Activated CD8-positive, alpha-beta T cell treated with anti-CD3 and anti-CD28 coated beads for 36 hours (primary cell): Measurements from ENCODE around the gene KANK2. TPM values are rescaled to one million over a fixed set of nuclear protein-coding genes. Genes with fewer than 3 reads are reported as not detected.

ENCODE experiments used
- ATAC-seq: fragments of 200-7000 bp; cut with Tn5 transposase; one replicate; pipeline ENCODE4 v1.10.0; 2021; ENCODE audit warnings: mild to moderate bottlenecking, moderate library complexity
- CTCF ChIA-PET: fragments of 350-600 bp; sonication (Branson Sonifier 250); formaldehyde crosslinking; loops from one replicate; lab custom pipeline; 2021; ENCODE audit warnings: antibody characterized with exemption; lab: Charles Lee
- POLR2A ChIA-PET: fragments of 350-600 bp; sonication (Branson Sonifier 250); formaldehyde crosslinking; loops from one replicate; lab custom pipeline; 2021; ENCODE audit warnings: antibody characterized with exemption; lab: Charles Lee
- DNase-seq: peaks from one replicate; pipeline ENCODE4 v3.0.0-alpha.2; 2020
- H3K27ac Mint-ChIP-seq: one replicate; pipeline ENCODE4 v1.8.0; 2021; ENCODE audit warnings: mild to moderate bottlenecking, mixed read lengths
- H3K27me3 Mint-ChIP-seq: one replicate; pipeline ENCODE4 v1.8.0; 2021; ENCODE audit warnings: mixed read lengths
- H3K36me3 Mint-ChIP-seq: one replicate; pipeline ENCODE4 v1.8.0; 2021; ENCODE audit warnings: low read depth, mixed read lengths
- H3K4me1 Mint-ChIP-seq: one replicate; pipeline ENCODE4 v1.8.0; 2021; ENCODE audit warnings: low read depth, mixed read lengths
- H3K4me3 Mint-ChIP-seq: one replicate; pipeline ENCODE4 v1.8.0; 2021; ENCODE audit warnings: mild to moderate bottlenecking, moderate library complexity, mixed read lengths
- H3K9me3 Mint-ChIP-seq: one replicate; pipeline ENCODE4 v1.8.0; 2021; ENCODE audit warnings: mixed read lengths
- CTCF ChIP-seq: fragments of 200-600 bp; IDR thresholded peaks from one replicate; pipeline ENCODE4 v1.8.0; 2022; ENCODE audit warnings: antibody characterized with exemption, mild to moderate bottlenecking
- intact Hi-C: fragments of 100-400 bp; cut with micrococcal nuclease; formaldehyde crosslinking; loops from one replicate; pipeline ENCODE4 v1.10.0; 2022
- total RNA-seq, 2 experiments: library from RNA; stranded (reverse); gene quantifications; one replicate each; pipeline ENCODE4 v1.2.3, GENCODE V29; 2021

KANK2 gene
- total RNA-seq, 2 experiments from 2014 or later: 1.9 to 2.0 TPM

GRCh38 chr19:11234486-11235075 is 37.2 kb upstream of the KANK2 start:
- Mint-ChIP-seq H3K27me3 (no peaks in the 10 kb centered on the region), H3K36me3 (peaks cover 2% of the 10 kb centered on the region)
- POLR2A ChIA-PET: no interaction called here

GRCh38 chr19:11233073-11233472 is 35.7 kb upstream of the KANK2 start:
- Mint-ChIP-seq H3K4me1 (no peaks in the 10 kb centered on the region), H3K36me3 (no peaks in the 10 kb centered on the region), H3K27me3 (no peaks in the 10 kb centered on the region), H3K9me3 (no peaks in the 10 kb centered on the region), H3K27ac (no peak overlapping the region), H3K4me3 (no peak overlapping the region)
- ChIA-PET POLR2A (no interaction called here), CTCF (no interaction called here)
- intact Hi-C loops: no loop called here
- no peak for TF ChIP-seq CTCF
- no peak for ATAC-seq
- no peak for DNase-seq

More at GRCh38 chr19:11234486-11235075, 37.2 kb upstream of the KANK2 start:
- Mint-ChIP-seq H3K4me3 (no peak overlapping the region), H3K27ac (no peak overlapping the region), H3K4me1 (no peaks in the 10 kb centered on the region), H3K9me3 (peaks cover 5% of the 10 kb centered on the region)
- ATAC-seq: no peak
- CTCF ChIA-PET: no interaction called here
- no peak for TF ChIP-seq CTCF
- intact Hi-C loops: no loop called here
- DNase-seq: no peak

- intact Hi-C loops: no loop called here
- ChIA-PET CTCF (no interaction called here), POLR2A (no interaction called here)
- H3K9me3 Mint-ChIP-seq: no peaks in the 10 kb centered on the region
- no peak for ATAC-seq
- H3K4me3 Mint-ChIP-seq: no peak overlapping the region
- no peak for TF ChIP-seq CTCF
- H3K4me1 Mint-ChIP-seq: no peaks in the 10 kb centered on the region
- no peak for DNase-seq
- no peaks in the 10 kb centered on the region for H3K27me3 Mint-ChIP-seq
- H3K27ac Mint-ChIP-seq: no peak overlapping the region
- no peaks in the 10 kb centered on the region for H3K36me3 Mint-ChIP-seq
Observed at GRCh38 chr19:11232555-11232954, 35.2 kb upstream of the KANK2 start.

GRCh38 chr19:11230621-11231386 is 33.5 kb upstream of the KANK2 start:
- Mint-ChIP-seq H3K9me3 (no peaks in the 10 kb centered on the region), H3K27me3 (peaks cover 2% of the 10 kb centered on the region), H3K27ac (no peak overlapping the region), H3K4me3 (no peak overlapping the region), H3K36me3 (no peaks in the 10 kb centered on the region), H3K4me1 (no peaks in the 10 kb centered on the region)
- ATAC-seq (no peak), DNase-seq (no peak)
- CTCF ChIA-PET: interaction anchor here (1.1 kb wide), 1 partner anchor 13 kb away, joined by 5 read pairs; no protein-coding TSS in a partner anchor
- POLR2A ChIA-PET: no interaction called here
- TF ChIP-seq CTCF: no peak
- intact Hi-C loops: no loop called here
